Vagina (tissue), 2 donors: ENCODE data around the gene SEC24D. TPM values are rescaled to one million over a fixed set of nuclear protein-coding genes. Genes with fewer than 3 reads are reported as not detected.

Source experiments
- DNase-seq, 2 donors: peaks; one replicate each; pipeline ENCODE4 v3.0.0-alpha.2; 2017; ENCODE audit errors: extremely low spot score in 2 of 2
- H3K27ac ChIP-seq: fragments of 200-600 bp; sonication (generic); one replicate; pipeline ENCODE4 v1.5.1; 2019
- H3K27me3 ChIP-seq: fragments of 200-600 bp; sonication (generic); one replicate; pipeline ENCODE4 v1.5.1; 2019
- H3K36me3 ChIP-seq, 2 donors: fragments of 200-600 bp; sonication (generic); one replicate each; pipeline ENCODE4 v1.5.1; 2017 to 2019
- H3K4me1 ChIP-seq: fragments of 200-600 bp; sonication (generic); one replicate; pipeline ENCODE4 v1.5.1; 2019
- H3K4me3 ChIP-seq, 2 donors: fragments of 200-600 bp; sonication (generic); 1 replicate in 1 of 2; 2 replicates in 1 of 2; pipeline ENCODE4 v1.5.1; 2016 to 2019
- H3K9me3 ChIP-seq: fragments of 200-600 bp; sonication (generic); one replicate; pipeline ENCODE4 v1.5.1; 2019
- CTCF ChIP-seq, 3 experiments: fragments of 450-650 bp in 2 of 3; fragments of 200-600 bp in 1 of 3; sonication (generic) in 1 of 3; IDR thresholded peaks; one replicate each; pipeline ENCODE4 v1.5.1; 2017 to 2019; ENCODE audit warnings: antibody characterized with exemption in 3 of 3, mild to moderate bottlenecking in 2 of 3, moderate library complexity in 2 of 3
- POLR2A ChIP-seq, 2 donors: fragments of 450-650 bp; IDR thresholded peaks; one replicate each; pipeline ENCODE4 v1.6.1; 2017; ENCODE audit warnings: antibody characterized with exemption in 2 of 2, mild to moderate bottlenecking in 2 of 2, moderate library complexity in 2 of 2
- POLR2AphosphoS5 ChIP-seq, 2 donors: sonication (generic); formaldehyde crosslinking; IDR thresholded peaks; one replicate each; pipeline ENCODE4 v1.9.0; 2017; ENCODE audit warnings: antibody characterized with exemption in 2 of 2, mild to moderate bottlenecking in 2 of 2, low read depth in 1 of 2; ENCODE audit not compliant: insufficient read depth in 1 of 2
- intact Hi-C: fragments of 100-400 bp; cut with DNase I; formaldehyde crosslinking; loops from one replicate; pipeline ENCODE4 v1.15.1; 2023
- total RNA-seq: library from RNA; depleted of rRNA; stranded (reverse); fragments of >200 nt; gene quantifications from one replicate; pipeline ENCODE4 v1.2.3, GENCODE V29; 2016

Gene SEC24D
- total RNA-seq, 1 donor from 2014 or later: 24.1 TPM

- TF ChIP-seq CTCF (IDR thresholded peaks at IDR 0.05) (no peak), POLR2AphosphoS5 (IDR thresholded peaks at IDR 0.05; ENCODE audit: insufficient read depth in 1 of 2, low read depth in 1 of 2) (no peak), POLR2A (IDR thresholded peaks at IDR 0.05) (no peak)
- H3K36me3 ChIP-seq: no peaks in the 10 kb centered on the region
- H3K27ac ChIP-seq: peak overlapping the region; percentile 89
- no peak overlapping the region for H3K4me3 ChIP-seq
- intact Hi-C loops: no loop called here
- H3K27me3 ChIP-seq: no peaks in the 10 kb centered on the region
- peaks cover 85% of the 10 kb centered on the region for H3K4me1 ChIP-seq
- no peaks in the 10 kb centered on the region for H3K9me3 ChIP-seq
- DNase-seq: no peak
Measured at GRCh38 chr4:118756958-118757357, 79.0 kb downstream of the SEC24D start.

- Histone ChIP-seq H3K9me3 (no peaks in the 10 kb centered on the region), H3K4me3 (no peak overlapping the region), H3K27me3 (no peaks in the 10 kb centered on the region), H3K4me1 (peaks cover 85% of the 10 kb centered on the region), H3K27ac (peak overlapping the region; percentile 89), H3K36me3 (peaks cover 0 to 5% of the 10 kb centered on the region in 2 donors)
- no peak for DNase-seq
- TF ChIP-seq CTCF (IDR thresholded peaks at IDR 0.05) (no peak), POLR2A (IDR thresholded peaks at IDR 0.05) (no peak), POLR2AphosphoS5 (IDR thresholded peaks at IDR 0.05; ENCODE audit: insufficient read depth in 1 of 2, low read depth in 1 of 2) (no peak)
- intact Hi-C loops: no loop called here
Measured at GRCh38 chr4:118756429-118756828, 79.5 kb downstream of the SEC24D start.

GRCh38 chr4:118755438-118756226 lies 80.3 kb downstream of the SEC24D start:
- Histone ChIP-seq H3K4me1 (peaks cover 87% of the 10 kb centered on the region), H3K27me3 (no peaks in the 10 kb centered on the region), H3K36me3 (peaks cover 0 to 9% of the 10 kb centered on the region in 2 donors), H3K9me3 (no peaks in the 10 kb centered on the region), H3K4me3 (no peak overlapping the region), H3K27ac (peak overlapping the region; percentile 89)
- TF ChIP-seq POLR2AphosphoS5 (IDR thresholded peaks at IDR 0.05; ENCODE audit: insufficient read depth in 1 of 2, low read depth in 1 of 2): no peak
- no peak for TF ChIP-seq POLR2A (IDR thresholded peaks at IDR 0.05)
- TF ChIP-seq CTCF (IDR thresholded peaks at IDR 0.05): no peak
- intact Hi-C loops: no loop called here
- no peak for DNase-seq

- no peak for DNase-seq
- Histone ChIP-seq H3K27ac (peak overlapping the region; percentile 89), H3K36me3 (peaks cover 0 to 9% of the 10 kb centered on the region in 2 donors), H3K27me3 (no peaks in the 10 kb centered on the region), H3K4me3 (no peak overlapping the region), H3K4me1 (peaks cover 79% of the 10 kb centered on the region), H3K9me3 (no peaks in the 10 kb centered on the region)
- intact Hi-C loops: no loop called here
- TF ChIP-seq POLR2AphosphoS5 (IDR thresholded peaks at IDR 0.05; ENCODE audit: insufficient read depth in 1 of 2, low read depth in 1 of 2): no peak
Measured at GRCh38 chr4:118754890-118755289, 81.0 kb downstream of the SEC24D start.

- Histone ChIP-seq H3K9me3 (no peaks in the 10 kb centered on the region), H3K27me3 (no peaks in the 10 kb centered on the region), H3K27ac (peak overlapping the region; percentile 89), H3K36me3 (peaks cover 0 to 9% of the 10 kb centered on the region in 2 donors), H3K4me1 (peaks cover 67% of the 10 kb centered on the region), H3K4me3 (no peak overlapping the region)
- intact Hi-C loops: no loop called here
- DNase-seq: no peak
- TF ChIP-seq POLR2A (IDR thresholded peaks at IDR 0.05): no peak
- TF ChIP-seq CTCF (IDR thresholded peaks at IDR 0.05): no peak
- TF ChIP-seq POLR2AphosphoS5 (IDR thresholded peaks at IDR 0.05; ENCODE audit: insufficient read depth in 1 of 2, low read depth in 1 of 2): no peak
Measured at GRCh38 chr4:118753685-118754084, 82.2 kb downstream of the SEC24D start.
